ENCODE measurements around the gene SPR.
A peak's percentile ranks its signal among the peaks of the same experiment; 100 is the strongest.

The SPR gene

DNA sequence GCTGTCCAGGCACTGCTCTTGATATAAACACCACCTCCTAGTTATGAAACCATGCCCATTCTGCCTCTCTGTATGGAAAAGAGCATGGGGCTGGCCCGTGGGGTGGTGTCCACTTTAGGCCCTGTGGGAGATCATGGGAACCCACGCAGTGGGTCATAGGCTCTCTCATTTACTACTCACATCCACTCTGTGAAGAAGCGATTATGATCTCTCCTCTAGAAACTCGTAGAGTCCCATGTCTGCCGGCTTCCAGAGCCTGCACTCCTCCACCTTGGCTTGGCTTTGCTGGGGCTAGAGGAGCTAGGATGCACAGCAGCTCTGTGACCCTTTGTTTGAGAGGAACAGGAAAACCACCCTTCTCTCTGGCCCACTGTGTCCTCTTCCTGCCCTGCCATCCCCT lies 46.0 kb downstream of the SPR start:
- no peak for DNase-seq

DNA sequence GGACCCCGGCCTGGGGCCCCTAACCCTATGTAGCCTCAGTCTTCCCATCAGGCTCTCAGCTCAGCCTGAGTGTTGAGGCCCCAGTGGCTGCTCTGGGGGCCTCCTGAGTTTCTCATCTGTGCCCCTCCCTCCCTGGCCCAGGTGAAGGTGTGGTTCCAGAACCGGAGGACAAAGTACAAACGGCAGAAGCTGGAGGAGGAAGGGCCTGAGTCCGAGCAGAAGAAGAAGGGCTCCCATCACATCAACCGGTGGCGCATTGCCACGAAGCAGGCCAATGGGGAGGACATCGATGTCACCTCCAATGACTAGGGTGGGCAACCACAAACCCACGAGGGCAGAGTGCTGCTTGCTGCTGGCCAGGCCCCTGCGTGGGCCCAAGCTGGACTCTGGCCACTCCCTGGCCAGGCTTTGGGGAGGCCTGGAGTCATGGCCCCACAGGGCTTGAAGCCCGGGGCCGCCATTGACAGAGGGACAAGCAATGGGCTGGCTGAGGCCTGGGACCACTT lies 46.5 kb downstream of the SPR start:
- DNase-seq = no peak

DNA sequence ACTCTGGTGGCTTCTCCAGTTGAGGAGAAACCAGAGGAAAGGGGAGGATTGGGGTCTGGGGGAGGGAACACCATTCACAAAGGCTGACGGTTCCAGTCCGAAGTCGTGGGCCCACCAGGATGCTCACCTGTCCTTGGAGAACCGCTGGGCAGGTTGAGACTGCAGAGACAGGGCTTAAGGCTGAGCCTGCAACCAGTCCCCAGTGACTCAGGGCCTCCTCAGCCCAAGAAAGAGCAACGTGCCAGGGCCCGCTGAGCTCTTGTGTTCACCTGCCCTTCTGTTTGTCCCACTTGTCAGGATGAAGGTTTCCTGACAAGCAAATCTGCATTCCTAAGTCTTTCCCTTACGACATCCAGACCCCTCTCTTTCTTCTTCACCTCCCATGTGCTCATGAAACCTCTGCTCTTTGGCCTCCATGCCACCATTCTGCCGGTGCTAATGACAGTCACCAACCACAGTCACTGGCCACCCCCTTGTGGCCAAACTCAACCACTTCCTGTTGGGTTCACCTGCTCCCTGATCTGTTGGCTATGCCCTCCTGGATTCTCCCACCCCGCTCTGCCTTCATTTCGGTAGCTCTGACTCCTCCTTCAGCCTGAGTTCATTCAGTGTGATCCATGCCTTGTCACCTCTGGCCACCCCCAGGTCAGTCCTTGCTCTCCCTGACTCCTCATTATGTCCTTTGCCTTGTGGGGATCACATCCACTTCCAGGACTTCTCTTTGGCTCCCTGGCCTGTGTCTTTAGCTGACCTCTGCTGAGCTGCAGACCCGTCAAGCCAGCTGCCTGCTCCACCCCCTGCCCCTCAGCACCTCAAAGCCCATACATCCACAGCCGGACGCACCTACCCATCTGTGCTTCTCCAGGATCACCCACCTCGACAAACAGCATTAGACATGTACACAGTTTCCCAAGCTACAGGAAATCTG lies 47.7 kb downstream of the SPR start:
- no peak for DNase-seq

DNA sequence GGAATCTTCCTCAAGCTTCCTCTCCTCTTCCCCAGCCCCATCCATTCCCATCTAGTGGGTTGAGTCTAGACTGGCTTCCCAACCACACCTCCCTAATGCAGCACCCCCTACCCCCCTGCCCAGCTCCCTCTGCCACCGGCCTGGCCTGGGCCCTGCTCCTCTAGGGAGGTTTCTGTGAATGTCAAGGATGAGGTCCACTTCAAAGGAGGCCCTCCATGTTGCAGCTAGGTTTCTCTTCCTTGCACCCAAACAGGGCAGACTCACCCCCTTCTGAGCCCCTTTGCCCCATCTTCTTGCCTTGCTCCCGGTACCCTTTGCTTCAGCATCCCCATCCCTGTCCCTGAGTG lies 48.4 kb downstream of the SPR start:
- no peak for DNase-seq

DNA sequence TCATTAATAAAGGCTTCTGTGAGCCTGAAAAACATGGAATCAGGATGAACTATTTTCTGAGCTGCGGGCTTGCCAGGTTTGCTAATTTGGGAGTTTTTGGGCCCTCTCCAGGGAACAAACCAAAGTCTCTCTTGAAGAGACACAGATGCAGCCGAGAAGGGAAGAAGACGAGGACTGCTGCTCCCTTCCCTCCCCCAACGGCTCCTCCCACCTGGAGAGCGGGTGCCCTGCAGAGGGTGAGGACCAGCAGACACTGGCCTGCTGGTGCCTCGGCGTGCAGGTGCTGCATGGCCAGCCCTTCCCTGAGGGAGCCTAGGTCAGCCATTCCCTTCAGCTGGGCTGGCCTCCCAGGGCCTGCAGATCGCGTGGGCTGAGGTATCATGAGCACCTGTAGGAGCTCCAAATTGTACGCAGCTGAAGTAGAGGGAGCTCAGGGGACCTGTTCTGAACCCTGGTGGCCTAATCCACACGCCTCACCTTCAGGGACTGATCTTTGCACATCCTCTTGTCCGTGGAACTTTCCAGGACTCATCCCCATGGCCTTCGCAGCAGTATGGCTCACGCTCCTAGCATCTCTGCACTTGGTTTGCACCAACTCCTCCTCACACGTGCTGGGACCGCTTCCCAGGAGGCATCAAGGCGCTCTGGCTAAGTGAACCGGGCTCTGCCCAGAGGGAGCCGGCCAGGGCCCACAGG lies 49.6 kb downstream of the SPR start:
- DNase-seq = peak in 1 of 2 donors; percentile 32

DNA sequence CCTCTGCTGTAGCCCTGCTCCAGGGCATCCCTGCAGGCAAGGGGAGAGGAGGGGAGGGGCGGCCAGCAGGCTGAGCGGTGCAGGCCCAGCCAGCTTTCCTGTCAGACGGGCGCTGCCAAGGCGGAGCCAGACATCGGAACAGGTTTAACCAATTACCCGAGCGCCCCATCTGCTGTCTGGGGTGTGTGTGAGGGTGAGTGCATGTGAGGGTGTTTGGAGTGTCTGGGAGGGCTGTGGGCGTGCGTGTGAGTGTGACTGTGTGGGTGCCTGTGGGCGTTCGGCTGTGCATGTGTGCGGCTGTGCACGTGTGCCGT lies 50.1 kb downstream of the SPR start:
- DNase-seq = no peak

DNA sequence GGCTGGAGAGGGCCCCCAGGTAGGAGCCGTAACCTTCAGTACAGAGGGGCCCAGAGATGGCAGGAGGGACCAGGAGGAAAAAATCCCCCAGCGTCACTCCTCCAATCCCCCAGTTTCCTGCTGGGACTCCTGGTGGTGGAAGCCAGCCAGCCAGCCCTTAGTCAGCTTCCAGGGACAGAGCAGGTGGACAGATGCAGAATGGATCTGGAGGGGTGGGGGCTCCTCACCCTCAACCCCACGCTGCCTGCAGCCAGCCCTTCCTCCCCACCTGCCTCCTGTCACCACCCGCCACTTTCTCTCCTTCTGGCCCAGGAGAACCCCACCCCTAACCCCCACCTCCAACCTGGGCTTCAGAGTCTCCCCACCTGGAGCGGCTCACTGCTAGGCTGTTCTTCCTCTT lies 51.2 kb downstream of the SPR start:
- DNase-seq = no peak

DNA sequence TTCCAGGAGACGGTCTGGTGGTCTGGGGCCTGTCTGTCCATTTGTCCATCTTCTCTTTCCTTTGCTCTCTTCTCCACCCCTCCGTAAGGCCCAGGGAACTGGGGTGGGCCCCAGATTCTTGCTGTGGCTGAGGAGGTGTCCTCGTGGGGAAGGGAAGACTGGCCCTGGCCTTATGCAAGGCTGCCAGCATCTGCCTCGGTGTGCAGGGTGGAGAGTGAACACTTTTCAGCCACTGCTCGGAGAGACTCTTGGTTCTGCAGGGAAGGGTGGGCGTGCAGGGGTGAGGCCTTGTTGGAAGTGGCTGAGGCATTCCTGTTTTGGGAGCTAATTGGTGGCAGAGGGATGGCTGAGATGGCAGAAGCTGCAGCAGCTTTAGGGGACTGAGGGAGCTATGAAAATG lies 53.2 kb downstream of the SPR start:
- no peak for DNase-seq

DNA sequence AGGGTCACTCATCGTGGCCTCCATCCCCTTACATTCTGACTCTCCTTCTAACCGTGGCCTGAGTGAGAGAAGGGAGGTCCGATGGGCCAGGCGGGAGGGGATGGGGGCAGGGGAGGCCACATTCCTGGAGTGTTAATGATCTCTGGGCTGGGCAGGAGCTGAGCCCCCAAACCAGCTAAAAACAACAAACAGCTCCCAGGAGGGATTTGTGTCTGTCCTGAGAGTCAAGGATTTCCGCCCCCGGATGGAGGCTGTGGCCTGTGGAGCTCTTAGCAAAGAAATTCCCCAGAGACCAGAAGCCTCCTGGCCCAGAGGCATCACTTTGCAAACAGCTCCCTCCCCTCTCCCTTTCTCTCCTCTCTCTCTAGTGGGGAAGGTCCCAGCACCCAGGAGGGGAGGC lies 53.6 kb downstream of the SPR start:
- no peak for DNase-seq
